ENCODE measurements around the gene PTTG1IP. TPM values are rescaled to one million over a fixed set of nuclear protein-coding genes. Genes with fewer than 3 reads are reported as not detected.

The PTTG1IP gene
- total RNA-seq, 2 experiments from 2014 or later, result 80.3 to 82.6 TPM

- Mint-ChIP-seq H3K36me3 (ENCODE audit: low read depth) (peaks cover 37% of the 10 kb centered on the region), H3K4me3 (no peak overlapping the region), H3K9me3 (no peaks in the 10 kb centered on the region), H3K27ac (no peak overlapping the region), H3K27me3 (no peaks in the 10 kb centered on the region), H3K4me1 (peaks cover 40% of the 10 kb centered on the region)
- POLR2A ChIA-PET, result interaction anchor here (1.0 kb wide), 1 partner anchor 25 kb away, joined by 3 read pairs; the partner anchor contains the start of gene PTTG1IP
- CTCF ChIA-PET, result no interaction called here
- DNase-seq, result no peak
Observed at GRCh38 chr21:44848821-44849521, 24.5 kb downstream of the PTTG1IP start.

- ChIA-PET CTCF (interaction anchor here (0.6 to 1.1 kb wide), 2 partner anchors 25 to 291 kb away, joined by 3 read pairs; no protein-coding TSS in a partner anchor), POLR2A (interaction anchor here (0.5 to 1.5 kb wide), 4 partner anchors 19 to 343 kb away, joined by 3 to 4 read pairs (median 3); partner anchors contain the start of gene PTTG1IP)
- H3K4me3 Mint-ChIP-seq, result no peak overlapping the region
- DNase-seq, result no peak
- no peaks in the 10 kb centered on the region for H3K27me3 Mint-ChIP-seq
- peaks cover 27% of the 10 kb centered on the region for H3K36me3 Mint-ChIP-seq (ENCODE audit: low read depth)
- no peak overlapping the region for H3K27ac Mint-ChIP-seq
- no peaks in the 10 kb centered on the region for H3K9me3 Mint-ChIP-seq
- peaks cover 32% of the 10 kb centered on the region for H3K4me1 Mint-ChIP-seq
Observed at GRCh38 chr21:44847261-44848056, 26.0 kb downstream of the PTTG1IP start.

GRCh38 chr21:44846485-44847260 lies 26.8 kb downstream of the PTTG1IP start:
- peak overlapping the region; percentile 17 for H3K4me3 Mint-ChIP-seq

GRCh38 chr21:44846224-44846484 lies 27.3 kb downstream of the PTTG1IP start:
- no peak overlapping the region for H3K27ac Mint-ChIP-seq
- peaks cover 5% of the 10 kb centered on the region for H3K27me3 Mint-ChIP-seq
- peaks cover 19% of the 10 kb centered on the region for H3K36me3 Mint-ChIP-seq (ENCODE audit: low read depth)
- ChIA-PET CTCF (interaction anchor here (0.7 to 1.3 kb wide), 5 partner anchors 9 to 46 kb away, joined by 3 to 5 read pairs (median 4); partner anchors contain the start of genes SUMO3 and UBE2G2), POLR2A (interaction anchor here (0.7 to 1.5 kb wide), 3 partner anchors 25 to 45 kb away, joined by 3 read pairs; partner anchors contain the start of gene PTTG1IP)
- H3K4me3 Mint-ChIP-seq, result peak overlapping the region; percentile 17
- no peaks in the 10 kb centered on the region for H3K9me3 Mint-ChIP-seq
- no peak for DNase-seq
- peaks cover 19% of the 10 kb centered on the region for H3K4me1 Mint-ChIP-seq

More at GRCh38 chr21:44846485-44847260, 26.8 kb downstream of the PTTG1IP start:
- Mint-ChIP-seq H3K27ac (no peak overlapping the region), H3K27me3 (peaks cover 5% of the 10 kb centered on the region), H3K9me3 (no peaks in the 10 kb centered on the region), H3K4me1 (peaks cover 24% of the 10 kb centered on the region), H3K36me3 (ENCODE audit: low read depth) (peaks cover 25% of the 10 kb centered on the region)
- peak; percentile 48 for DNase-seq
- POLR2A ChIA-PET, result interaction anchor here (0.7 to 1.5 kb wide), 3 partner anchors 25 to 46 kb away, joined by 3 read pairs; partner anchors contain the start of gene PTTG1IP
- CTCF ChIA-PET, result interaction anchor here (0.7 to 1.3 kb wide), 6 partner anchors 9 to 47 kb away, joined by 3 to 5 read pairs (median 4); partner anchors contain the start of genes SUMO3 and UBE2G2

GRCh38 chr21:44845418-44846223 lies 27.9 kb downstream of the PTTG1IP start:
- Mint-ChIP-seq H3K4me1 (peaks cover 16% of the 10 kb centered on the region), H3K9me3 (no peaks in the 10 kb centered on the region), H3K27ac (no peak overlapping the region), H3K36me3 (ENCODE audit: low read depth) (peaks cover 14% of the 10 kb centered on the region), H3K4me3 (peak overlapping the region; percentile 17), H3K27me3 (peaks cover 5% of the 10 kb centered on the region)
- DNase-seq, result peak; percentile 55
- CTCF ChIA-PET, result interaction anchor here (1.0 to 1.3 kb wide), 4 partner anchors 10 to 44 kb away, joined by 3 to 5 read pairs (median 4); partner anchors contain the start of genes SUMO3 and UBE2G2
- POLR2A ChIA-PET, result interaction anchor here (0.7 to 1.5 kb wide), 3 partner anchors 26 to 44 kb away, joined by 3 read pairs; partner anchors contain the start of gene PTTG1IP

GRCh38 chr21:44844256-44844655 lies 29.2 kb downstream of the PTTG1IP start:
- Mint-ChIP-seq H3K4me3 (no peak overlapping the region), H3K4me1 (peaks cover 16% of the 10 kb centered on the region), H3K36me3 (ENCODE audit: low read depth) (peaks cover 3% of the 10 kb centered on the region), H3K27me3 (peaks cover 5% of the 10 kb centered on the region), H3K27ac (no peak overlapping the region), H3K9me3 (no peaks in the 10 kb centered on the region)
- ChIA-PET CTCF (no interaction called here), POLR2A (no interaction called here)
- no peak for DNase-seq

- Mint-ChIP-seq H3K4me1 (peaks cover 16% of the 10 kb centered on the region), H3K27me3 (peaks cover 7% of the 10 kb centered on the region), H3K9me3 (no peaks in the 10 kb centered on the region), H3K27ac (no peak overlapping the region), H3K36me3 (ENCODE audit: low read depth) (no peaks in the 10 kb centered on the region), H3K4me3 (no peak overlapping the region)
- ChIA-PET POLR2A (no interaction called here), CTCF (no interaction called here)
- no peak for DNase-seq
Observed at GRCh38 chr21:44842721-44843445, 30.6 kb downstream of the PTTG1IP start.

GRCh38 chr21:44842087-44842486 lies 31.4 kb downstream of the PTTG1IP start:
- Mint-ChIP-seq H3K27me3 (peaks cover 7% of the 10 kb centered on the region), H3K27ac (no peak overlapping the region), H3K4me1 (peaks cover 16% of the 10 kb centered on the region), H3K36me3 (ENCODE audit: low read depth) (no peaks in the 10 kb centered on the region), H3K9me3 (no peaks in the 10 kb centered on the region), H3K4me3 (no peak overlapping the region)
- POLR2A ChIA-PET, result no interaction called here
- CTCF ChIA-PET, result no interaction called here
- DNase-seq, result no peak

- peaks cover 8% of the 10 kb centered on the region for H3K4me1 Mint-ChIP-seq
Observed at GRCh38 chr21:44840771-44841170, 32.7 kb downstream of the PTTG1IP start.

GRCh38 chr21:44838951-44839350 lies 34.5 kb downstream of the PTTG1IP start:
- POLR2A ChIA-PET, result no interaction called here

More at GRCh38 chr21:44840771-44841170, 32.7 kb downstream of the PTTG1IP start:
- ChIA-PET CTCF (no interaction called here), POLR2A (interaction anchor here (1.1 kb wide), 1 partner anchor 27 kb away, joined by 3 read pairs; no protein-coding TSS in a partner anchor)
- Mint-ChIP-seq H3K27me3 (peaks cover 7% of the 10 kb centered on the region), H3K27ac (no peak overlapping the region), H3K9me3 (no peaks in the 10 kb centered on the region), H3K36me3 (ENCODE audit: low read depth) (no peaks in the 10 kb centered on the region), H3K4me3 (no peak overlapping the region)
- no peak for DNase-seq

GRCh38 chr21:44838039-44838895 lies 35.2 kb downstream of the PTTG1IP start:
- POLR2A ChIA-PET, result no interaction called here
- Mint-ChIP-seq H3K4me1 (no peaks in the 10 kb centered on the region), H3K27me3 (peaks cover 7% of the 10 kb centered on the region), H3K36me3 (ENCODE audit: low read depth) (no peaks in the 10 kb centered on the region), H3K9me3 (no peaks in the 10 kb centered on the region), H3K27ac (no peak overlapping the region), H3K4me3 (no peak overlapping the region)
- DNase-seq, result no peak
- CTCF ChIA-PET, result no interaction called here

More at GRCh38 chr21:44838951-44839350, 34.5 kb downstream of the PTTG1IP start:
- Mint-ChIP-seq H3K9me3 (no peaks in the 10 kb centered on the region), H3K27ac (no peak overlapping the region), H3K27me3 (peaks cover 7% of the 10 kb centered on the region), H3K4me1 (no peaks in the 10 kb centered on the region), H3K4me3 (no peak overlapping the region), H3K36me3 (ENCODE audit: low read depth) (no peaks in the 10 kb centered on the region)
- CTCF ChIA-PET, result no interaction called here
- DNase-seq, result no peak

Measured in activated CD4-positive, alpha-beta memory T cell treated with anti-CD3 and anti-CD28 coated beads, Interleukin-2, amount 10 ng/mL, durations not matched to agents 7 days and 5 days (primary cell).